Spleen (tissue), 7 donors: ENCODE results near the gene NAA80.

Source experiments
- POLR2A ChIP-seq, 3 donors: fragments of 450-650 bp; IDR thresholded peaks; one replicate each; pipeline ENCODE4 v1.5.1; 2017; ENCODE audit warnings: antibody characterized with exemption in 3 of 3, mild to moderate bottlenecking in 1 of 3
- TF ChIP-seq, protein P1 (sequence below), 11 experiments: fragments of 200-600 bp in 7 of 11; fragments of 450-650 bp in 4 of 11; sonication (generic) in 4 of 11; IDR thresholded peaks in 8 of 11; conservative IDR thresholded peaks in 3 of 11; 1 replicate in 7 of 11; 2 replicates in 4 of 11; pipeline versions ENCODE4 v1.4.0 to v1.8.0; 2016 to 2021; ENCODE audit warnings: antibody characterized with exemption in 11 of 11, inconsistent platforms in 4 of 11, mild to moderate bottlenecking in 1 of 11
- donor health status: DM: no; HTN: no; CAD: no; lungs with moderate emphysema.
- donor health status: DM: no; HTN: no; CAD: no.
- donor health status: DM: no; HTN: no; CAD: no.

- TF ChIP-seq, protein P1, sequence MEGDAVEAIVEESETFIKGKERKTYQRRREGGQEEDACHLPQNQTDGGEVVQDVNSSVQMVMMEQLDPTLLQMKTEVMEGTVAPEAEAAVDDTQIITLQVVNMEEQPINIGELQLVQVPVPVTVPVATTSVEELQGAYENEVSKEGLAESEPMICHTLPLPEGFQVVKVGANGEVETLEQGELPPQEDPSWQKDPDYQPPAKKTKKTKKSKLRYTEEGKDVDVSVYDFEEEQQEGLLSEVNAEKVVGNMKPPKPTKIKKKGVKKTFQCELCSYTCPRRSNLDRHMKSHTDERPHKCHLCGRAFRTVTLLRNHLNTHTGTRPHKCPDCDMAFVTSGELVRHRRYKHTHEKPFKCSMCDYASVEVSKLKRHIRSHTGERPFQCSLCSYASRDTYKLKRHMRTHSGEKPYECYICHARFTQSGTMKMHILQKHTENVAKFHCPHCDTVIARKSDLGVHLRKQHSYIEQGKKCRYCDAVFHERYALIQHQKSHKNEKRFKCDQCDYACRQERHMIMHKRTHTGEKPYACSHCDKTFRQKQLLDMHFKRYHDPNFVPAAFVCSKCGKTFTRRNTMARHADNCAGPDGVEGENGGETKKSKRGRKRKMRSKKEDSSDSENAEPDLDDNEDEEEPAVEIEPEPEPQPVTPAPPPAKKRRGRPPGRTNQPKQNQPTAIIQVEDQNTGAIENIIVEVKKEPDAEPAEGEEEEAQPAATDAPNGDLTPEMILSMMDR (IDR thresholded peaks at IDR 0.05 in 8 of 11, conservative IDR thresholded peaks at IDR 0.05 in 3 of 11), result no peak
- no peak for TF ChIP-seq POLR2A (IDR thresholded peaks at IDR 0.05)
Observed at GRCh38 chr3:50294089-50294488, 5.1 kb downstream of the NAA80 start.
